ENCODE data around the gene PATE3. TPM values are rescaled to one million over a fixed set of nuclear protein-coding genes. Genes with fewer than 3 reads are reported as not detected.

Gene PATE3
- total RNA-seq, 1 experiment from 2014 or later, result not detected

DNA sequence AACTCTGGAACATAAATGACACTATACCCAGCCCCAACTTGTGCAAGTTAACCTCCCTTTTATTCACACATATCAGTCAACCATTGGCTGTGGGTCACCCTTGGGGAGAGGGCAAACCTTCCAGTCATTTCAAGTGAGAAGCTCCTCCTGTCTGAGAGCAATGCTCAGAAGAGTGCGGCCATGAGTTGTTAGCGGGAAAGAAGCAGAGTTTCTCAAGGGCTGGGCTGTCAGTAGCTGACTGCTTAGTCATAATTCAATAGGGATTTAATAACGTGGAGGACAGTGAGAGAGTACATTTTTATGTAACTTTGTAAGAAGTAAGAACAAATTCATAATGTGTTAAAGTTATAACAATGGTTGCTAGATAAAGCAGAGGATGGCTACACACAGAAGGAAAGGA lies 14.4 kb upstream of the PATE3 start:
- no peak for DNase-seq (ENCODE audit: unreplicated experiment)
- H3K27ac Mint-ChIP-seq (ENCODE audit: low read depth, unreplicated experiment), result no peak overlapping the region
- ChIA-PET POLR2A (no interaction called here), CTCF (interaction anchor here (0.6 kb wide), 1 partner anchor 1128 kb away, joined by 4 read pairs; no protein-coding TSS in a partner anchor)
- no TSS peak for BruUV-seq (replicated peaks)
- no peaks in the 10 kb centered on the region for H3K36me3 Mint-ChIP-seq (ENCODE audit: insufficient read depth, unreplicated experiment)
- H3K4me1 Mint-ChIP-seq (ENCODE audit: insufficient read depth, unreplicated experiment), result peaks cover 6% of the 10 kb centered on the region
- H3K27me3 Mint-ChIP-seq (ENCODE audit: insufficient read depth, unreplicated experiment), result peaks cover 11% of the 10 kb centered on the region
- H3K4me3 Mint-ChIP-seq (ENCODE audit: unreplicated experiment), result no peak overlapping the region
- no peaks in the 10 kb centered on the region for H3K9me3 Mint-ChIP-seq (ENCODE audit: unreplicated experiment)
- intact Hi-C loops (cut with micrococcal nuclease), result no loop called here
- TF ChIP-seq, protein P1, sequence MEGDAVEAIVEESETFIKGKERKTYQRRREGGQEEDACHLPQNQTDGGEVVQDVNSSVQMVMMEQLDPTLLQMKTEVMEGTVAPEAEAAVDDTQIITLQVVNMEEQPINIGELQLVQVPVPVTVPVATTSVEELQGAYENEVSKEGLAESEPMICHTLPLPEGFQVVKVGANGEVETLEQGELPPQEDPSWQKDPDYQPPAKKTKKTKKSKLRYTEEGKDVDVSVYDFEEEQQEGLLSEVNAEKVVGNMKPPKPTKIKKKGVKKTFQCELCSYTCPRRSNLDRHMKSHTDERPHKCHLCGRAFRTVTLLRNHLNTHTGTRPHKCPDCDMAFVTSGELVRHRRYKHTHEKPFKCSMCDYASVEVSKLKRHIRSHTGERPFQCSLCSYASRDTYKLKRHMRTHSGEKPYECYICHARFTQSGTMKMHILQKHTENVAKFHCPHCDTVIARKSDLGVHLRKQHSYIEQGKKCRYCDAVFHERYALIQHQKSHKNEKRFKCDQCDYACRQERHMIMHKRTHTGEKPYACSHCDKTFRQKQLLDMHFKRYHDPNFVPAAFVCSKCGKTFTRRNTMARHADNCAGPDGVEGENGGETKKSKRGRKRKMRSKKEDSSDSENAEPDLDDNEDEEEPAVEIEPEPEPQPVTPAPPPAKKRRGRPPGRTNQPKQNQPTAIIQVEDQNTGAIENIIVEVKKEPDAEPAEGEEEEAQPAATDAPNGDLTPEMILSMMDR (IDR thresholded peaks at IDR 0.05; ENCODE audit: unreplicated experiment), result no peak

DNA sequence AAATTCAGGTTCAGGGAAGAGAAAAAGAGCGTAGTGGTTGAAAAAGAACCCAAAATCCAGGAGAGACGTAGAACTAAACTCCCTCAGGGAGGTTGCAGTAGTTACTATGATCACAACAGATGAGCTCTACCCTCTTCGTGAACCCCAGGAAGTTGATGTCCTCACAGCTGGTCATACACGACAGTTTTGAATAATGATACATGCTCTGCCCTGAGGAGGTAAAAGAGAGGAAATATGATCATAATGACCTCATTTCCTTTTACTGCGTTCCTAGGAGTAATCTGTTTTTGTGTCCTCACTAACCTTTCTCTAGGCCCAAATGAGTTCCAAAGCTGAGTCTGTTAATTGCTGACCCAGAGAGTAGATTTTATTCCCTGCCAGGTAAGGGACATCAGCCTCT lies 10.6 kb upstream of the PATE3 start:
- intact Hi-C loops (cut with micrococcal nuclease), result no loop called here
- no peak for DNase-seq (ENCODE audit: unreplicated experiment)
- no peak overlapping the region for H3K4me3 Mint-ChIP-seq (ENCODE audit: unreplicated experiment)
- peaks cover 8% of the 10 kb centered on the region for H3K9me3 Mint-ChIP-seq (ENCODE audit: unreplicated experiment)
- peaks cover 6% of the 10 kb centered on the region for H3K4me1 Mint-ChIP-seq (ENCODE audit: insufficient read depth, unreplicated experiment)
- TF ChIP-seq, protein P1 (IDR thresholded peaks at IDR 0.05; ENCODE audit: unreplicated experiment), result no peak
- ChIA-PET POLR2A (no interaction called here), CTCF (no interaction called here)
- no peak overlapping the region for H3K27ac Mint-ChIP-seq (ENCODE audit: low read depth, unreplicated experiment)
- no peaks in the 10 kb centered on the region for H3K36me3 Mint-ChIP-seq (ENCODE audit: insufficient read depth, unreplicated experiment)
- H3K27me3 Mint-ChIP-seq (ENCODE audit: insufficient read depth, unreplicated experiment), result no peaks in the 10 kb centered on the region
- BruUV-seq (replicated peaks), result no TSS peak

DNA sequence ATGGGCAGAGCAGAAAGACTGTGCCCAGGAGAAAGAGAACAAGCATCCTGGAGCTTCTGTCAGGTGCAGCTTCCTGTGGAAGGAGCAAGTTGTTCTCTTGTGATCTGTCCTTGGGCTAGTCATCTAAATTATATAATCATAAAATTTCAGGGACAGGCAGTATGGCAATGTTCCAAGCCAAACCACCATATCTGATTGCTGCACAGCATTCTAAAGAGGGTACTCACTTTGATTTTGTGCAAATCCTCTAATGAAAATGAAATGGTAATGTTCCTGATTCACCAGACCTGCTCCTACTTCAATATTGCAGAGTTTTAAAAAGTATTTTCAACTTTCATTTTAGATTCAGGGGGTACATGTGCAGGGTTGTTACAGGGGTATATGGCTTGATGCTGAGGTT lies 9.2 kb upstream of the PATE3 start, which contains the start of gene PATE2:
TSS of gene PATE2 (minus strand) at position 101 of the 400 bp plus-strand sequence. CDS start at position 46, 55 bp downstream.
- no peak for DNase-seq (ENCODE audit: unreplicated experiment)
- no TSS peak for BruUV-seq (replicated peaks)
- no peaks in the 10 kb centered on the region for H3K4me1 Mint-ChIP-seq (ENCODE audit: insufficient read depth, unreplicated experiment)
- no peaks in the 10 kb centered on the region for H3K27me3 Mint-ChIP-seq (ENCODE audit: insufficient read depth, unreplicated experiment)
- TF ChIP-seq, protein P1 (IDR thresholded peaks at IDR 0.05; ENCODE audit: unreplicated experiment), result no peak
- POLR2A ChIA-PET, result no interaction called here
- intact Hi-C loops (cut with micrococcal nuclease), result no loop called here
- H3K36me3 Mint-ChIP-seq (ENCODE audit: insufficient read depth, unreplicated experiment), result no peaks in the 10 kb centered on the region
- H3K4me3 Mint-ChIP-seq (ENCODE audit: unreplicated experiment), result no peak within 1 kb of the TSS
- H3K27ac Mint-ChIP-seq (ENCODE audit: low read depth, unreplicated experiment), result no peak within 1 kb of the TSS
- CTCF ChIA-PET, result no interaction called here
- peaks cover 8% of the 10 kb centered on the region for H3K9me3 Mint-ChIP-seq (ENCODE audit: unreplicated experiment)

DNA sequence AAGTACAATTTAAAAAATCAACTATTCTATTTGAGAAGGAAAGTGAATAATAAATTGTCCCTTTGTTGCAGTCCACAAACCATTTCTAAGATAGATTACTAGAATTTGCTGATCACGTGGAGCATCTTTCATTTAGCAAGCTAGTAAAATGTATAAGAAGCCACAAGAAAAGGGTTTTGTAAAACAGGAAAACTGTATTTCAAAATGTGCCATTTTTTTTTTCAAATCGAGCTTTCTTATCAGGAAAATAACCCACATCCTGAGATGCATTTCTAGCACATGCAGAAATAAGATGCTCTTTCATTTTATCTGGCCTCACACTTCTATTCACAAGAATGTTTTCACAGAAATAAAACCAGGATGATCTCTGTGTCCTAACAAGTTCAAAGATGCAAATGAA lies 3.2 kb upstream of the PATE3 start:
- Mint-ChIP-seq H3K9me3 (ENCODE audit: unreplicated experiment) (peaks cover 8% of the 10 kb centered on the region), H3K27ac (ENCODE audit: low read depth, unreplicated experiment) (no peak overlapping the region), H3K36me3 (ENCODE audit: insufficient read depth, unreplicated experiment) (no peaks in the 10 kb centered on the region), H3K4me1 (ENCODE audit: insufficient read depth, unreplicated experiment) (no peaks in the 10 kb centered on the region), H3K4me3 (ENCODE audit: unreplicated experiment) (no peak overlapping the region), H3K27me3 (ENCODE audit: insufficient read depth, unreplicated experiment) (no peaks in the 10 kb centered on the region)
- intact Hi-C loops (cut with micrococcal nuclease), result no loop called here
- no peak for DNase-seq (ENCODE audit: unreplicated experiment)
- CTCF ChIA-PET, result no interaction called here
- POLR2A ChIA-PET, result no interaction called here
- TF ChIP-seq, protein P1 (IDR thresholded peaks at IDR 0.05; ENCODE audit: unreplicated experiment), result no peak
- BruUV-seq (replicated peaks), result no TSS peak
